ENCODE data around the gene ITGAD.

Gene ITGAD

GRCh38 chr16:31461201-31461920 is 68.2 kb downstream of the ITGAD start:
- DNase-seq = no peak

- no peak for DNase-seq
Measured at GRCh38 chr16:31461921-31462804, 69.0 kb downstream of the ITGAD start.

- no peak for DNase-seq
Measured at GRCh38 chr16:31464348-31464769, 71.2 kb downstream of the ITGAD start.

- no peak for DNase-seq
Measured at GRCh38 chr16:31464781-31465260, 71.7 kb downstream of the ITGAD start.

GRCh38 chr16:31465788-31466370 is 72.7 kb downstream of the ITGAD start:
- no peak for DNase-seq

GRCh38 chr16:31466381-31466841 is 73.3 kb downstream of the ITGAD start:
- no peak for DNase-seq

GRCh38 chr16:31467151-31467773 is 74.1 kb downstream of the ITGAD start:
- DNase-seq = no peak

GRCh38 chr16:31467858-31468257 is 74.7 kb downstream of the ITGAD start:
- DNase-seq = no peak

GRCh38 chr16:31470615-31471014 is 77.5 kb downstream of the ITGAD start:
- DNase-seq = no peak

GRCh38 chr16:31471241-31471874 is 78.2 kb downstream of the ITGAD start:
- no peak for DNase-seq

- no peak for DNase-seq
Measured at GRCh38 chr16:31471875-31472708, 79.0 kb downstream of the ITGAD start, which contains the start of gene TGFB1I1. TGFB1I1 (plus strand) TSS chr16:31472152; CDS start chr16:31472189, 37 bp downstream.

GRCh38 chr16:31472709-31473203 is 79.6 kb downstream of the ITGAD start:
- no peak for DNase-seq

- DNase-seq = no peak
Measured at GRCh38 chr16:31473264-31473984, 80.3 kb downstream of the ITGAD start.

GRCh38 chr16:31474173-31474714 is 81.1 kb downstream of the ITGAD start:
- no peak for DNase-seq

GRCh38 chr16:31474773-31475738 is 81.9 kb downstream of the ITGAD start:
- DNase-seq = no peak

GRCh38 chr16:31475946-31476302 is 82.8 kb downstream of the ITGAD start:
- no peak for DNase-seq

All from KG1 (cell line).